ENCODE measurements around the gene HOXB3.
"Not testable (repeated sequence)": the region's sequence is repeated elsewhere in the genome, so short reads cannot be mapped to it uniquely, and the experiment has no call there.

Gene HOXB3

GRCh38 chr17:48515925-48516900 is 73.8 kb downstream of the HOXB3 start:
- no peak for DNase-seq

- no peak for DNase-seq
These were observed 75.6 kb downstream of the HOXB3 start for GRCh38 chr17:48514477-48514876.

- no peak for DNase-seq
These were observed 76.2 kb downstream of the HOXB3 start for GRCh38 chr17:48513666-48514455.

- no peak for DNase-seq
These were observed 76.9 kb downstream of the HOXB3 start for GRCh38 chr17:48513097-48513496.

GRCh38 chr17:48510761-48511604 is 79.1 kb downstream of the HOXB3 start:
- DNase-seq = no peak

GRCh38 chr17:48510381-48510760 is 79.7 kb downstream of the HOXB3 start:
- DNase-seq = no peak

- DNase-seq = not testable (repeated sequence)
These were observed 80.3 kb downstream of the HOXB3 start for GRCh38 chr17:48509708-48510107.

- DNase-seq = no peak
These were observed 83.8 kb downstream of the HOXB3 start for GRCh38 chr17:48506246-48506645.

GRCh38 chr17:48505788-48506187 is 84.3 kb downstream of the HOXB3 start:
- no peak for DNase-seq

GRCh38 chr17:48504953-48505352 is 85.1 kb downstream of the HOXB3 start:
- DNase-seq = no peak

- DNase-seq = no peak
These were observed 86.3 kb downstream of the HOXB3 start for GRCh38 chr17:48503747-48504146.

- no peak for DNase-seq
These were observed 87.1 kb downstream of the HOXB3 start for GRCh38 chr17:48502901-48503300.

GRCh38 chr17:48502312-48502711 is 87.7 kb downstream of the HOXB3 start:
- no peak for DNase-seq

- DNase-seq = no peak
These were observed 89.3 kb downstream of the HOXB3 start for GRCh38 chr17:48500435-48501426.

GRCh38 chr17:48499735-48500434 is 90.2 kb downstream of the HOXB3 start:
- no peak for DNase-seq

GRCh38 chr17:48499248-48499647 is 90.8 kb downstream of the HOXB3 start:
- DNase-seq = no peak
